Measurements from ENCODE around the gene PHAF1.

PHAF1 gene

DNA sequence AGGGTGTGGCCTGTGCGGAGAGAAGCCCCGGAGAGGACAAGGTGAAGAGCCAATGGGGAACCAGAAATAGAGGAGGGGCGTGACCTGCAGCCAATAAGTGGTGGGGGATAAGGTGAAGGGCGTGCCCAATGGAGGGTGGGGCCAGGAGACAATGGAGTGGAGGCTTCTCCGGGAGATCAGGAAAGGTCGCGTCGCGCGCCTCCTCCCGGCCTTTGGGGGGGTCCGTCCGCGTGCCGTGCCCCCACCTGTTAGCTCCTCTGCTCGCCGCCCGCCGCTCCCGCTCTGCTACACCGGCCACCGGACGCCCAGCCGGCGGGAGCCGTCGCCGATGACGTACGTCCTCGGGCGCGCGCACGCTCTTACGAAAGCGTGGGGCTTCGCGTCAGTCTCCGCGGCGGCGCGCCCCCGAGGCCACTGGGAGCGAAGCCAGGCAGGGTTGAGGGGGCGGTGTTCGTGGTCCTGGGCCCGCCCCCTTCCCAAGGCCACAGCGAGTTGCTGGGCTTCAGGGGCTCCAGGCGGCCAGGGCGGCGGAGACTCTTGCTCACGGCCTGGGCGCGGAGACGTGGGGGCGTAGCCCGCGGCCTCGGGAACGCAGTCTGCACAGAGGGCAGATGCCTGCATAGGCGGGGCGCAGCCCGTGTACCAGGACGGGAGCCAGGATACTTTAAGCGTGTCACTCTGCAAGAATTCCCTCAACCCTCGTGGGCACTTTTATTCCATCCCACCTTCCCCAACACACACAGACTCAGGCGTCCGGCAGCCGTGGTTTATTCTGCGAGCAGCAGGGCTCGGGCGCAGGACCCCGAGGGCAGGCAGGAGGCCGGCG lies 74.1 kb downstream of the PHAF1 start, which contains the start of gene MATCAP1:
Gene MATCAP1 (minus strand): TSS at position 337 of the 826 bp plus-strand sequence. CDS start 3,353 bp downstream, outside the sequence.
- DNase-seq, result peak; percentile 83

DNA sequence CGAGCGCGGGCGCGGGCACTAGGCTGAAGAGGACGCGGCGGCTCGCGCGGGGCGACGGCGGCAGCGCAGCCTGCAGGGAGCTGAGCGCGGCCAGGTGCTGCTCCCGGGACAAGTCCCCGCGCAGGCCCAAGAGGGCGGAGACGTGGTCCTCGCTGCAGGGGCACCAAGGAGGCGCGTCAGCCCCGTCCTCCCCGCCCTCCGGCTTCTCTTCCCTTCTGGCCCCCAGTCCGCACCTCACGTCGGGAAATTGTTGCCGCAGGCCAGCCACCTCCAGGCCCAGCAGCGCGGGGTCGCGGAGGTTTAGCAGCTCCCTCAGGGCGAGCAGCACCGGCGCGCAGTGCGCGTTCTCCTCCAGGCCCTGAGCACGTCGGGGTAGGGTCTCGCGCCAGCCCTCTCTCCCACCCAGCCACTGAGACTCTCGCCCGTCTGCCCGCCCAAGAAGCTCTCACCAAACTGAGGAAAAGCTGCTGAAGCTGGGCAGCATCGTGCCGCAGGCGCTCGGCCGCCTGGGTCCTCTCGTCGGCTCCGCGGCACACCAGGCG lies 74.8 kb downstream of the PHAF1 start:
- no peak for DNase-seq

DNA sequence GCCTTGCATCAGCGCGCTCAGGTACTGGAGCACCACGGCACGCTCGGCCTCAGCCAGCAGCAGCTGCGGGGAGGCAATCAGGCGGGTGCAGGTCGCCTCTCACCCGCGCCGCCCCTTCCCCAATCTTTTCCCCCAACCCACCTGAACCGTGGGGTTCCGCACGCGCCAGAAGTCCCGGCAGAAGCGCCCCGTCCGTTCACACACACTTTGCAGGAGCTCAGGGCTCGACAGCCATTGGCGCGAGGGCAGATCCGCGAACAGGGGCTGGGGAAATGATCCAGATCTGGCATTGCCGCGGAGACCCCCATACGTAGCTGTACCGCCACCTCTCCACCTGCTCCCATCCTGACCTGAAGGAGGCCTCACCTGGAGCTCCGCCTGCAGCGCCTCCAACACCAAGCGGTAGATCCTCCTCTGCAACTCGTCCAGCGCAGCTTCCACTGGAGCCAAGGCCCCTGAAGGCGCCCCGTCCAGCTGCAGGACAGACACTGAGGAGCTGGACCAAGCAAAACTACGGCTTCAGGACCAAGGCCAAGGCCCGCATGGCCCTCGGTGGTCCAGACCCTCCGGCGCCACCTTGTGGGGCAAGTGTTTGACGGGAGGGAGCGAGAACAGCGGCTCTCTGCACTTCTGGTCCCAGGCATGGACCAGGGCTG lies 75.4 kb downstream of the PHAF1 start:
- DNase-seq, result peak; percentile 44

DNA sequence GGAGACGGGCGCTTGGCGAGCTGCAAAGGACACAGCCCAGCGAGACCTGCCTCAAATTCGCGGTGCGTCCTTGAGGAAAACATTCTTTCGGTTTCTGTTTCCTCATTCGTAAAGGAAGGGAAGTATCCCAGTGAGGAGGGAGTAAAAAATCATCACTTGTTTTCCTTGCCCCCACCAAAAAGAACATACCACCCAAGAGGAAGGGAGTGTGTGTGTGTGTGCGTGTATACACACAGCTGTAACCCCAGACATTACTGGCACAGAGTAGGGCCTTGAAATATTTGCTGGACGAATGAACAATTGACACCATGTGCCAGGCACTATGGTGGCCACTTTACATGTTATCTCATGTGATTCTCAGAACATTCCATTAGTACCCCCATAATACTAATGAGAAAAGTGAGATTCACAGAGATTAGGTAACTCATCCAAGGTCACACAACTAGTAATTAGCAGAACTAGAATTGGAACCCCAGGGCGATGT lies 76.0 kb downstream of the PHAF1 start:
- DNase-seq, result no peak

DNA sequence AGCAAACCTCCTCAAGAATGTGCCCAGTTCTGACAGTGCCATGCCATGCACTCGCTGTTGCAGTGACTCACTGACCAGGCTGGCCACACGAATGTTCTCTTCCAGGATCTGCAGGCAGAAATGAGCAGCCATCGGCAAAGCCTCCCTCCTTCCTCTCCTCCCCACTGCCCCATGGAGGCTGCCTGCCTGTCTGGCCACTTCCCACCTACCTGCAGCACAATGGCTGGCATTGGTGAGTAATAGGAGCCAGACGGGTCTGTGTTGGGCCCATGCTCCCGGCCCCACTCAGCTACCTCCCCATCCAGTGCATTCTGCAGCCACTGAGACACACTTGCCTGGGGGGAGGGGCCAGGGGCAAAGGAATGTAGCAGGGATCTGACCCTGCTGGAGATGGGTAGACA lies 76.8 kb downstream of the PHAF1 start:
- no peak for DNase-seq

DNA sequence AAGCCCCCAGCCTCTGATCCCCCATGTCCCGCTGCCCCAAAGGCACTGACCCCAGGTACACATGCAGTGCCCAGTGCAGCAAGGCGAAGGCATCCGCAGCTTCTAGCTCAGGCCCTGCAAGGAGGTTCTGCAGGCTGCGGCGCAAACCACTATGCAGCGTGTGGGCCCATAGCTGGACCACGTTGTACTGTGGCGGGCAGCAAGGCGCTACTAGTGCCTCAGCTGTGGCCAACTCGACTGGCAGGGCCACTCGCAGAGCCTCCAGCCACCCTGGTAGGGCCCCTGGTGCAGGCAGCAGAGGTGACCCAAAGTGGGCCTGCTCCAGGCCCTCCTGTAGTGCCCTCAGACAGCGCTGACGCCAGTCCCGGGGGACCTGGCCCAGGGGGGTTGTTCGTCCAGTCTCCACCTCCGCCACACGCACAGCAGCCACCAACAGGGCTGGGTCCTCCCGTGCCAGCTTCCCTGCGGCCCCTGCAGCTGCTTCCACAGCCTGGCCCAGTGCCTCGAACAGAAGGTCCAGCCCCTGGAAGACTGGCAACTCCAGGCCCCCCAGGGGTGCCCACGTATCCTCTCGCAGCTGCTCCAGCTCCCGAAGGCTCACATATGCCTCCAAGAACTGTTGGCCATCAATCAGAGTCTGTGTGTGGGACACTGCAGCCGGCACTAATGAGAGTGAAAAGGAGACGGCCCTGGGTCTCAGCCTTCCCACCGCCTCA lies 77.6 kb downstream of the PHAF1 start:
- no peak for DNase-seq

DNA sequence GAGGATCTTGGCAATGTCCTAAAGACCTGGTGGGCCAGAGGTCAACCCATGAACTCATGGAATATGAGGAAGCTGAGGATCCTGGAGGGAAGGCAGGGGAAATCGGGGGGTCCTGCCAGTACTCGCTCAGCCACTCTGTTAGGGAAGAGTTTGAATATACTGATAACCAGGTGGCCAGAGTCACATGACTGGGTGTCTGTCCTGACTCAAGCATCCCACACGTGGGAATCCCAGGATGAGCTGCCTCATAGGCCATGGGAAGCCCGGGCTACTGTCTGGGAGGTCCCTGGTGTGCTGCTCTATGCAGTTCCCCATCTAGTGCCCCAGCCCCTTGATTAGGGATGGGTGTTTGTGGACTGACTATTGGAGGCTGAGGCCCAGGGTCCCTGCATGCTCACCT lies 78.6 kb downstream of the PHAF1 start:
- DNase-seq, result no peak

DNA sequence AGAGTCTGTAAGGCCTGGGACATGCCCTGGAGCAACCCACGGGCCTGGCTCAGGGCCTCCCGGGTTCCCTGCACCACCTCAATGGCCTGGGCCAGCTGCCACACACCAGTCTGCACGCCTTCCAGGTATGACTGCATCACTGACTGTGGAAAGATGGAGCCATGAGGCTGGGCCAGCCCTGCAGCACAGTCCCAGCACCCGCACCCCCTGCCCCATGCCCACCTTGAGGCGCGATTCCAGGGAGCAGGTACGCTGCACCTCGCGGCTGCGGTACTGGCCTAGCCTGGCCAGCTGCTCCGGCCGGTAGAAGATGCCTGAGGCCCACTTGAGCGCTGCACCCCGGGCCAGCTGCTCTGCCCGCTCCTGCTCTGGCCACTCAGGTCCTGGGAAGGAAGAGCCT lies 79.1 kb downstream of the PHAF1 start:
- DNase-seq, result no peak

DNA sequence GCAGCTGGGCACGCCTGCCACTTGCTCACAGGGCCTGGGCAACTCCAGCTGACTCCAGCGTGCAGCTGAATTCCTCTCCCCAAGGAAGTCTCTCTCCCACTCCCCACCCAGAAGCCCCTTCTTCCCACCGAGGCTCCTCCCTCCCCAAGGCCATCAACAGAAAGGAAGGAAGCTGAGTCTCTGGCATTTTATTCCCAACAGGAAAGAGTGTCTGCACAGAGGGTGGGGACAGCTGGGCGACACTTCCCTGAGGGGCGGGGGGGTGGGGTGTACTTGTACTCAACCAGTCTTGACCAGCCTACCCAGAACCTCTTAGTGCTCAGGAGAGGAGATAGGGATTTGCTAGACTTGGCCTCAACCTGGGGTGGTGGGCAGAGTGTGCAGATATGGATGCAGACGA lies 80.3 kb downstream of the PHAF1 start, which contains the start of gene EXOC3L1:
Gene EXOC3L1 (minus strand): TSS at position 96 of the 400 bp plus-strand sequence. CDS start 460 bp downstream, outside the sequence.
- DNase-seq, result no peak

DNA sequence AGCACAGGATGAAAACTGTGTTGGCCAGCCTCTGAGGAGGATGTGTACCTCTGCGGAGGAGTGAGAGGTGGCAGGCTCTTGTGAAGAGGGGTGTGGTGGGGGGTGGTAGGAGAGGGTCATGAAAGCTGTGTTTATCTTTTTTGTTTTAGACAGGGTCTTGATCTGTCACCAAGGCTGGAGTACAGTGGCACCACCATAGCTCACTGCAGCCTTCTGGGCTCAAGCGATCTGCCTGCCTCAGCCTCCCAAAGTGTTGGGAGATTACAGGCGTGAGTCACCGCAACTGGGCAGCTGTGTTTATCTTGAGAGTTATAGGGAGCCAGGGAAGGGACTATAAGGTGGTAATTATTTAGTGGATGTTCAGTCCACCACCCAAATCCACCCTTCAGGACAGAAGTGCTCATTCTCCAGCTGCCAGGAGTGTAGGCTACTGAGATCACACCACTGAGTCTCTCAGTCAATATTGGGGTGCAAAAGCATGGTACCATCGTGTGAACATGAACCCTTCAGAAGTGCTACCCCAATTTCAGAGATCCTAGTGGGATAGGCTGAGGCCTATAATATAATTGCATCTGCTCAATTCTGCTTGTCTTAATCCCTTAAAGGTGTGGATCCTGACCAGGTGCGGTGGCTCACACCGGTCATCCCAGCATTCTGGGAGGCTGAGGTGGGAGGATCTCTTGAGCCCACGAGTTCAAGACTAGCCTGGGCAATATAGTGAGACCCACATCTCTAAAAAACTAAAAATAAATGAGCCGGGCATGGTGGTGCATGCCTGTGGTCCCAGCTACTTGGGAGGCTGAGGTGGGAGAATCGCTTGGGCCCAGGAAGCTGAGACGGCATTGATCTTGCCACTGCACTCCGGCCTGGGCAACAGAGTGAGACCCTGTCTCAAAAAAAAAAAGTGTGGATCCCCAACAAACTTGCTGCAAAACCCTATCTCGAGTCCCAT lies 81.0 kb downstream of the PHAF1 start:
- DNase-seq, result no peak

DNA sequence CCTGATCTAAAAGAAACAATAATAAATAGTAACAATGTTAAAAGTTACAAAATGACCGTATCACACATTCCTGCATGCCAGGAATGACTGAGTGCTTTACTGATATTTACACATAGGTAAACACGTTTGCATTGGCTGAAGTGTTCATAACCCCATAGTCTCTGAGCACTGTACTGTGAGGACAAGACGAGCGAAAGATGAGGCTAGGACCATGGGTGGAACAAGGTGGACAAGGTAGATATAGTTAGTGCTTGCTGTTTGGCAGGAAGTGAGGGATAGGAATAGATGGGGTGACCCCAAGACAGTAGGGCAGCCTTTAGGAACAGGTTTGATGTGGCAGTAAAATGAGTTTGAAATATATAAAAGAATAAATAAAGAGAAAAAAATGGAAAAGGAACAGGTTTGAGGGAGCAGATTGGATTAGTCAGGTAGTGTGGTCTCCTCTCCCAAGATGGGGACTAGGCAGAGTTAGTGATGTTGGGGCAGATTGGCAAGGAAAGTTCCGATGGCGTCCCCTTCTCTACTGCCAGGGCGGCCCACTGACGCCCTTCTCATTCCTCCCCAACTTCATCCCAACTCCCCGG lies 81.8 kb downstream of the PHAF1 start:
- no peak for DNase-seq

DNA sequence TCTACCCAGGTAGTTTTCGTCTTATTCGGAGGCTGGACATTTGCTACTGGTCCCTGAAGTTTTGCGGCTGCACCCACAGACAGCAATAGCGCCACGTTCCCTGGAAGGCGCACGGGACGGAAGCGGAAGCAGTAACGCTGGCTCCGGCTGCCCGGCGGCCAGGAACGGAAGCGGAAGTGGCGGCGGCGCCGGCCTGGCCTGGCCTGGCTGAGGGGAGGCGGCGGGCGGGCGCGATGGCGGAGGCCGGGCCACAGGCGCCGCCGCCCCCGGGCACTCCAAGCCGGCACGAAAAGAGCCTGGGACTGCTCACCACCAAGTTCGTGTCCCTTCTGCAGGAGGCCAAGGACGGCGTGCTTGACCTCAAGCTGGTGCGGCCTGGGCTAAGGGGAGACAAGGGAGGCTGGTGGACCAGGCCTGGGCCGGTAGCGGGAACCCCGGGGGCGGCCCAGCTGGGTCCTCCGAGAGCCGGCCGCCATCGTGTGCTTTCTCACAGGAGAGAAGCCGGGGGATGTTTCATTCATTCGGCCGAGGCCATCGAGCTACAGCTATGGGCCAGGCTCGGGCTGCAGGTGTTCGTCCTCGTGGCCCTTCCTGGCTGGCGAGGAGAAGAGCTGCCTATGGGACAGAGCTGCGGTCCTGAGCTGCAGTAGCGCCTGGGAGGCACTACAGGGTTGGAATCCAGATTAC lies 82.4 kb downstream of the PHAF1 start, which contains the start of gene E2F4:
Gene E2F4 (plus strand): TSS at position 161 of the 687 bp plus-strand sequence. CDS start 73 bp downstream, at position 234.
- DNase-seq, result peak; percentile 80

DNA sequence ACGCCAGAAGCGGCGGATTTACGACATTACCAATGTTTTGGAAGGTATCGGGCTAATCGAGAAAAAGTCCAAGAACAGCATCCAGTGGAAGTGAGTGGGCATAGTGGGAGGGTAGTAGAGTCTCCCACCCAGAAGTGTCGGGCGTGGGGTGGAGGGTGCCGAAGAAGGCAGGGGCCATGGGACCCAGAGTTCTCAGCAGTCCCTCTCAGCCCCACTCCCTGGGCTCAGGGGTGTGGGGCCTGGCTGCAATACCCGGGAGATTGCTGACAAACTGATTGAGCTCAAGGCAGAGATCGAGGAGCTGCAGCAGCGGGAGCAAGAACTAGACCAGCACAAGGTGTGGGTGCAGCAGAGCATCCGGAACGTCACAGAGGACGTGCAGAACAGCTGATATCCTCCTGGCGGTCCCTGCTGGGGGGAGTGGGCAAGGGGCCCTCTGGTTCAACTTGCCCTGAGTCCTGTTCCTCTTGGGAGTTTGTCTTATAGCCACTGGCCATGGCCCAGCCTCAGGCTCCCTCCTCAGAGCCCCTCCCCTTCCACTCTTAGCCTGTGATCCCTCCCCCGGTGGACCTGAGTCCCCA lies 83.1 kb downstream of the PHAF1 start:
- DNase-seq, result no peak

DNA sequence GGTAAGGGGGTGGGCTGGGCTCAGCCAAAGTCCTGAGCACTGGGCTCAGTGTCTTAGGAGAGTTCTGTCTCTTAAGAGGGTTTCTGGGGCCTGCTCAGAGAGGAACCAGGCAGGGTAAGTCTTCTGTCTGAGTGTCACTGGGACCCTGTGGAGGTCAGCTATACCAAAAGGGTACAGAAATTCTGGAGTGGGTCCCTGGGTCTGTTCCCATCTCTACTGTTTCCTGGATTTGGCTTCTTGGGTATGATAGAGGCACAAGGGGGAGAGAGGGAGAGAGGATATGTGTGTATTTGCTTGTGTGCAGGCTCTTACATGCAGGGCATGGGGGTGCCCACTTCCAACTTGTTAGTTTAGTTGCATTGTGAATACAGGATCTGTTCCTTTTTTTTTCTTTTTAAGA lies 83.8 kb downstream of the PHAF1 start:
- no peak for DNase-seq

DNA sequence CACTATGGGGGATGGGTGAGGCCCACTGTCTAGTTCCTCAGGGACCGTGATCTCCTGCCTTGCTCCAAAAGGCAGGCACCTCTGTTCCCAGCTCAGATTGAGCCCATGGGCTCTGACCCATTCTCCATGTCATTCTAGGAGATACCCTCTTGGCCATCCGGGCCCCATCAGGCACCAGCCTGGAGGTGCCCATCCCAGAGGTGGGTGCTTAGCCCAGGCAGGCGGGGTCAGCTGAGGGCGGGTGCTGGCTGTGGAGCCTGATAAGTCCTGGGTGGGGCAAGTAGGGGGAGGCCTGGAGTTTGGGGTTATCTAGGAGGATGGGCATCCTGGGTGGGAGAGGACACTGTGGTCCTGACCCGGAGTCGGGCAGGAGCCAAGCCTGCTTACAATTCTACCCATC lies 84.5 kb downstream of the PHAF1 start:
- DNase-seq, result no peak

DNA sequence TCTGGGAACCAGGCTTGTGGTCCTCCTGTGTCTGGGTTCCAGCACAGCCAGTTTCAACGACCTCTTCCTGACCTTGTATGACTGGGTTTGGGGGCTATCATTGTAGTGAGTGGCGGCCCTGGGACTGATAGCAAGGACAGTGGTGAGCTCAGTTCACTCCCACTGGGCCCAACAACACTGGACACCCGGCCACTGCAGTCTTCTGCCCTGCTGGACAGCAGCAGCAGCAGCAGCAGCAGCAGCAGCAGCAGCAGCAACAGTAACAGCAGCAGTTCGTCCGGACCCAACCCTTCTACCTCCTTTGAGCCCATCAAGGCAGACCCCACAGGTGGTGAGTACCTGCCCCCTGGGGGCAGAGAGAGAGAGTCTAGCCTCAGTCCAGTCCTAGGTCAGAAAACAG lies 85.9 kb downstream of the PHAF1 start:
- no peak for DNase-seq

DNA sequence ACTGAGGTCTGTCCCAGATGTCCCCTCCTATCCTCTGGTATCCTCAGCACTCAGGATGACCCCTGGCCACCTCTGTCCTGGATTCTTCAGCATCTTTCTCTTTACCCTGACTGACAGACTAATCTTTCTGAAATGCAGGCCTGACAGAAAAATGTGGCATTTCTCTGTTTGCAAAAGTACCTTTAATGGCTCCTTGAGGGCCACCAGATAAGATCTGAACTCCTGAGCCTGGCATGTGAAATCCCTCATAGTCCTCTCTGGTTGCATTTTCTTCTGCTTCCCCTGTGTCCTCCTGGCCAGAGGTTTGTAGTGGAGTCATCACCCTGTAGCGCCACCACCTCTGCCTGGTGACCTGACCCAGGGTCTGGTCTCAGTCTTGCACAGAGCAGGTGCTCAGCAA lies 87.1 kb downstream of the PHAF1 start:
- no peak for DNase-seq

DNA sequence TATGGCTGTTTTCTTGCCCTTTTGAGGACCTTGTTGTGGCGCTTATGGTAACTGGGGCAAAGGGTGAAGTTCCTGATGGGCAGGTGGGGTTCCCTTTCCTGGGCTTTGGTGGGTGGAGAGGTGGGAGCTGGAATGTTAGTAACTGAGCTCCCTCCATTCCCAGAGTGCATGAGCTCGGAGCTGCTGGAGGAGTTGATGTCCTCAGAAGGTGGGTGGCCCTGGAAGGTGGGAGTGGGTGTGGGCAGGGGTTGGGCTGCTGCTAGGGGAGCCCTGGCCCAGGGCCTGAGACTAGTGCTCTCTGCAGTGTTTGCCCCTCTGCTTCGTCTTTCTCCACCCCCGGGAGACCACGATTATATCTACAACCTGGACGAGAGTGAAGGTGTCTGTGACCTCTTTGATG lies 88.0 kb downstream of the PHAF1 start:
- DNase-seq, result no peak
